GM18867 (cell line): Measurements from ENCODE around the gene TMEM179.

ENCODE experiments used
- ATAC-seq: cut with Tn5 transposase; IDR thresholded peaks from one replicate; pipeline ENCODE4 v1.9.1; 2021; ENCODE audit warnings: mild to moderate bottlenecking, moderate library complexity; ENCODE audit not compliant: unreplicated experiment

Gene TMEM179

GRCh38 chr14:104573930-104574329 lies 30.6 kb downstream of the TMEM179 start:
- ATAC-seq, result no peak

- no peak for ATAC-seq
Measured at GRCh38 chr14:104572668-104573067, 31.9 kb downstream of the TMEM179 start.

- ATAC-seq, result no peak
Measured at GRCh38 chr14:104572024-104572626, 32.4 kb downstream of the TMEM179 start.

- no peak for ATAC-seq
Measured at GRCh38 chr14:104571246-104571645, 33.3 kb downstream of the TMEM179 start.

GRCh38 chr14:104569435-104569834 lies 35.1 kb downstream of the TMEM179 start:
- no peak for ATAC-seq

GRCh38 chr14:104568620-104569019 lies 36.0 kb downstream of the TMEM179 start:
- ATAC-seq, result no peak

- ATAC-seq, result no peak
Measured at GRCh38 chr14:104567957-104568225, 36.7 kb downstream of the TMEM179 start.

- ATAC-seq, result no peak
Measured at GRCh38 chr14:104567141-104567956, 37.2 kb downstream of the TMEM179 start.

GRCh38 chr14:104564744-104565679 lies 39.6 kb downstream of the TMEM179 start:
- no peak for ATAC-seq

- no peak for ATAC-seq
Measured at GRCh38 chr14:104563742-104564615, 40.6 kb downstream of the TMEM179 start.

GRCh38 chr14:104563191-104563741 lies 41.3 kb downstream of the TMEM179 start:
- ATAC-seq, result no peak

- no peak for ATAC-seq
Measured at GRCh38 chr14:104562606-104563005, 42.0 kb downstream of the TMEM179 start.

GRCh38 chr14:104561632-104562495 lies 42.7 kb downstream of the TMEM179 start:
- no peak for ATAC-seq

GRCh38 chr14:104561124-104561557 lies 43.4 kb downstream of the TMEM179 start:
- no peak for ATAC-seq

GRCh38 chr14:104560586-104560945 lies 44.0 kb downstream of the TMEM179 start:
- ATAC-seq, result no peak

GRCh38 chr14:104559804-104560585 lies 44.6 kb downstream of the TMEM179 start:
- no peak for ATAC-seq

- ATAC-seq, result no peak
Measured at GRCh38 chr14:104559028-104559803, 45.4 kb downstream of the TMEM179 start.
